ENCODE measurements around the gene TBC1D10A.

TBC1D10A gene, protein sequence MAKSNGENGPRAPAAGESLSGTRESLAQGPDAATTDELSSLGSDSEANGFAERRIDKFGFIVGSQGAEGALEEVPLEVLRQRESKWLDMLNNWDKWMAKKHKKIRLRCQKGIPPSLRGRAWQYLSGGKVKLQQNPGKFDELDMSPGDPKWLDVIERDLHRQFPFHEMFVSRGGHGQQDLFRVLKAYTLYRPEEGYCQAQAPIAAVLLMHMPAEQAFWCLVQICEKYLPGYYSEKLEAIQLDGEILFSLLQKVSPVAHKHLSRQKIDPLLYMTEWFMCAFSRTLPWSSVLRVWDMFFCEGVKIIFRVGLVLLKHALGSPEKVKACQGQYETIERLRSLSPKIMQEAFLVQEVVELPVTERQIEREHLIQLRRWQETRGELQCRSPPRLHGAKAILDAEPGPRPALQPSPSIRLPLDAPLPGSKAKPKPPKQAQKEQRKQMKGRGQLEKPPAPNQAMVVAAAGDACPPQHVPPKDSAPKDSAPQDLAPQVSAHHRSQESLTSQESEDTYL

DNA sequence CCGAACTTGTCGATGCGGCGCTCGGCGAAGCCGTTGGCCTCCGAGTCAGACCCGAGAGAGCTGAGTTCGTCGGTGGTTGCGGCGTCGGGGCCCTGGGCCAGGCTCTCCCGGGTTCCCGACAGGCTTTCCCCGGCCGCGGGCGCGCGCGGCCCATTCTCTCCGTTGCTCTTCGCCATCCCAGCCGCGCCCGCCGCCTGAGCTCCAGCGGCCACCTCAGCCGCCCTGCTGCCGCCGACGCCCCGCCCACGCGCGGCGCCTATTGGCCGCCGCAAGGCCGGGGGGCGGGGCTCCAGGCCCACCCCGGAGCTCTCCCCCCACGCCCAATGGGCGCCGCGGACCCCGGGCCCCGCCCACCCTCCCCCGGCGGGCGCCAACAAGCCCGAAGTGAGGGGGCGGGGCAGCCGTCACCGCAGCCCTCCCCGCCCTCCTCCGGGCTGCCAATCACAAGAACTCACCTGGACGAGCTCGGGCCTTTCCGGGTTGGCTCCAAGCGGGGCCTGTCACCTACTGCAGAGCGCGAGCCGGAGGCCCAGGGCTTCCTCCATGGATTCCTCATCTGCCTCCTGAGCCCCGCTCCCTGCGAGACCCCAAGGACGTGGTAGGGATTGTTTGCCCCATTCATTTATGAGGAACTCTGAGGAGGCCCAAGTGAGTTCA is at the start of gene TBC1D10A:
Gene TBC1D10A, minus strand, starts transcription at position 236 of the 657 bp plus-strand sequence. Its CDS starts 60 bp downstream, at position 176.
- DNase-seq, result peak; percentile 86 to 89

DNA sequence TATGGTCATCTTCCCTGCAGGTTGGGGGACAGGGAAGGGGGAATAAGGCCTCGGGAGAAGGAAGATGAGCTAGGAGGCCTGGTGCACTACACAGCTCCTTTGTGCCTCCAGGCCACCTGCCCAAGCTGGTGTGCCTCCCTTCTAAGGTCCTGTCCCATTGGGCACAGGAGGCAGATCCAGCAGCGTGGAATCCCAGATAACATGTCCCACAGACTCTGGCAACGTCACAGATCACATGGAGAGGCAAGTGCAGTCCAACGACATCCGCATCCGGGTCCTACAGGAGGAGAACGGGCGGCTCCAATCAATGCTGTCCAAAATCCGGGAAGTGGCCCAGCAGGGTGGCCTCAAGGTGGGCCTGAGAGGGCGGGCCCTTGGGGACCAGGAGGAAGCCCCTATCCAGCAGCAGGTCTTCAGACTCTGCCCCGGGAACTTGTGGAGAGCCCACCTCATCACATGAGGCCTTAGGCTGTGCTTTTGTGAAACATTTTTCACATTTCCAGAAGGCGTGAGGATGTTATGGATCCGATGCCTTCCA is 48.6 kb upstream of the TBC1D10A start:
- no peak for DNase-seq

DNA sequence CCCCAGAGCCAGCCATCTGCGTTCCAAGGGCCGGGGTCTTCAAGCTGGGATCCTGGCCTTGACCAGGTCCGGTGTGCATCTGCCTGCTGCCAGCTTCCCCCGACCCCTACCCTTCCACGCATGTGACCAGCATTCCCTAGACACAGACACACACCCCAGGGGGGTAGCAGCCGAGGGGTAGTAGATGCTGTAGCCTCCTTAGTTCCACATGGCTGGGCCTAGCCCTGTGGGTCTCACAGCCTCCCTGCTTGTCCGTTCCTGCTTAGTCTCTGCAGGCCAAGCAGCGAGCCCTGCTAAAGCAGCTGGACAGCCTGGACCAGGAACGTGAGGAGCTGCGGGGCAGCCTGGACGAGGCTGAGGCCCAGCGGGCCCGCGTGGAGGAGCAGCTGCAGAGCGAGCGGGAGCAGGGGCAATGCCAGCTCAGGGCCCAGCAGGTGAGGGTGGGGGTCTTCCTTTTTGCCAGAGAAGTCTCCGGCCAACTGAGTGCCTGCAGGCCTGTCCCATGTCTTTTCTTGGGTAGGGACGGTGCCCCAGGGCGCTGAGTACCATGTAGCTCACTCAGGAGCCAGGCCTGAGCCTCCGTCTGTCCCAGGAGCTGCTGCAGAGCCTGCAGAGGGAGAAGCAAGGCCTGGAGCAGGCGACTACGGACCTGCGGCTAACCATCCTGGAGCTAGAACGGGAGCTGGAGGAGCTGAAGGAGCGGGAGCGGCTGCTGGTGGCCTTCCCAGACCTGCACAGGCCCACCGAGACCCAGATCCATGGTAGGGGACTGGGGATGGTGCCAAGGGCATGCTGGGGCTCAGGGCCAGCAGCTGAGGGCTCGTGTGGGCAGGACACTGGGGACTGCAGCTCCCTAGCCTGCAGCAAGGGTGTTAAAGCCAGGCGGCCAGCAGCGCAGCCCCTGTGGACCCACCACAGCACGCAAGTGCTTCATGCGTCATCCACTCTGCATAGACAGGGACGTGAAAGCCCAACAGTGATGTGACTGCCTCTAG is 46.9 kb upstream of the TBC1D10A start:
- DNase-seq, result no peak

DNA sequence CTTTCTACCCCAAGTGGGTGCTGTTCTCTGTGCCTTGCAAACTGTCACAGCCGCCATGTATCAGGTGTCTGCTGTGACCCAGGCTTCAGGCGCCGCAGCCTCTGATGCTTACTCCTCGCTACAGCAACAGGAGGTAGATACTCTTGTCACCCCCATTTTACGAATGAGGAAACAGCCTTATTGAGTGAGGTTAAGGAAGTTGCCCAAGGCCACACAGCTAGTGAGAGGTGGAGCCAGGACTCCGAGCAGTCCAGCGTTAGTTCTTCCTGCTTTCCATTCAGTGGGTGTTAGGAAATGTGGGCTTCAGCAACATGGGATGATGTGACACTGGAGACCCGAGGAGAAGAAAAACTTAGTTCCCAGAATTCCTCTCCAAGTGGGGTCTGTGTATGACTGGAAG is 46.2 kb upstream of the TBC1D10A start:
- DNase-seq, result no peak

DNA sequence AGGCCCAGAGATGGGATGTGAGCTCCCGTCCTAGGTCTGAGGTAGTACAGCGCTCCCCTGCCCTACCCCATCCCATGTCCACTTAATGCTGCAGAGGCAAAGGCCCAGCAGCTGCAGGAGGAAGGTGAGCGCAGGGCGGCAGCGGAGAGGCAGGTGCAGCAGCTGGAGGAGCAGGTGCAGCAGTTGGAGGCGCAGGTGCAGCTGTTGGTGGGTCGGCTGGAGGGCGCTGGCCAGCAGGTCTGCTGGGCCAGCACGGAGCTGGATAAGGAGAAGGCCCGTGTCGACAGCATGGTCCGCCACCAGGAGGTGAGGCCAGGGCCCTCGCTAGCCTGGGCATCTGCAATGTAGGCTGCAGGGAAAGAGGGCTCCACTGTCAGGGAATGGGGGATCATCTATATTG is 45.2 kb upstream of the TBC1D10A start:
- no peak for DNase-seq

DNA sequence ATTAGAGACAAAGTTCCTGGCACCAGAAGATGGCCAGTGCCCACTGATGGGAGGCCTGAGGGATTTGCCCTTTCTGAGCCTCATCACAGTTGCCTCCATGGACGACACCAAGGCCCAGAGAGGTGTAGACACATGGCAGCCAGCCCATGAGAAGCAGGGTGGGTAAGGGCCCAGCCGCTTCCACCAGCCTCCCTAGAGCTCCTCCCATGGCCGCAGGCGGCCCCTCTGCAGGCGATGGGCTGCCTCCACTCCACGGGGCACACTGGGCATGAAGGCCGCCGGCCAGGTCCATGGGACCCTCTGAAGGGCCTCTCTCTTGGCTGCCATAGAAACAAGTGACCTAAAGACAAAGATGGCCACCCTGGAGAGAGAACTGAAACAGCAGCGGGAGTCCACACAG is 44.6 kb upstream of the TBC1D10A start:
- no peak for DNase-seq

DNA sequence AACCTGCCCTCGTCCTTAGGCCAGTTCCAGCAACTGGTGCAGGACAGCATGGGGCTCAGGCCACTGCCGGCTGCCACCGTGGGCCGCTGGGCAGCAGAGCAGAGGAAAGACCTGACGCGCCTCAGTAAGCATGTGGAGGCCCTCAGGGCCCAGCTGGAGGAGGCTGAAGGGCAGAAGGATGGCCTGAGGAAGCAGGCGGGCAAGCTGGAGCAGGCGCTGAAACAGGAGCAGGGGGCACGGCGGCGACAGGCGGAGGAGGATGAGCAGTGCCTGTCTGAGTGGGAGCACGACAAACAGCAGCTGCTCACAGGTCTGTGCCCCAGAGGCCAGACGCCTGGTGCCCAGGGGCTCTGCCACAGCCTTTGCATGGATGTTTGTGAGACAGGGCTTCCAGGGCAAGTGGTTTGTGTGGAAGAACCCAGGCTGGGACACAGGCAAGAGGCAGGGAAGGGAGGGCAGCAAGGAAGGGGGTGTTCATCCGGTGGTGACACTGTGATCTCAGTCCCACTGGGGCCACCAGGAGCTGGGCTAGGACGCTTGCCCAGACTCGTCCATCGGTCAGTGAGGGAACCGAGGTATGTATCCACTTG is 44.0 kb upstream of the TBC1D10A start:
- no peak for DNase-seq

DNA sequence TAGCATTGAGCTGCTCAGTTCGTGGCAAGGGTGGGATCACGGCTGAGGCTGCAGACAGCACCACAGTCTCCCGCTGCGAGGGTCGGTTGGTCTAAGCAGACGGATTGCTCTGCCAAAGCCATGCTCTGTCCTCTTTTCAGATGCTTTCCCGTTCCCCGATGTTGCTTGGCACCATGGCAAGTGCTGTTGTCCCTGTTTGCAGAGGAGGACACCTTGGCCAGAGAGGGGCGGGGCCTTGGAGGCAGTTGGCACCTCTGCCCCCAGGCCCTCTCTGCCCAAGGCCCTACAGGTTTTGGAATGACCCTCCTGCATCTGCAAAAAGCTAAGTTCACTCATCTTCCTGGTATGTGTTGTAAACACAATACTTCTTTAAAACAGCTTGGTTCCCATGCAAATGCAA is 41.7 kb upstream of the TBC1D10A start:
- DNase-seq, result no peak

DNA sequence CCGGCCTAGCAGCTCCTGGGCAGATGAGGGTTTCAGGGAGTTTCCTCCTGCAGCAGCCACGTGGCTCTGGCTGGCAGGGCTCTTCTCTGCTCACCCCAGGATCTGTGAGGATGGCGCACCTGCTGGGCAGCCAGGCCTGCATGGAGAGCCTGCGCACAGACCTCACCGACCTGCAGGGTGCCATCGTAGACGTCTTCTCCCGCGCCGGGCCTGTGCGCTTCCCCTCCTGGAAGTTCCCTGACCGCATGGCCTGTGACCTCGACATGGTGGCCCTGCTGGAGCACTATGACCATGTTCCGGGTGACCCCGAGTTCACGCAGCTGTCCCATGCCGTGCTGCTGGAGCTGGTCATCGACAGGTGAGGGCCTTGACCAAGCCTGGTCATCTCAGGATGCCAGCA is 39.1 kb upstream of the TBC1D10A start:
- DNase-seq, result no peak

DNA sequence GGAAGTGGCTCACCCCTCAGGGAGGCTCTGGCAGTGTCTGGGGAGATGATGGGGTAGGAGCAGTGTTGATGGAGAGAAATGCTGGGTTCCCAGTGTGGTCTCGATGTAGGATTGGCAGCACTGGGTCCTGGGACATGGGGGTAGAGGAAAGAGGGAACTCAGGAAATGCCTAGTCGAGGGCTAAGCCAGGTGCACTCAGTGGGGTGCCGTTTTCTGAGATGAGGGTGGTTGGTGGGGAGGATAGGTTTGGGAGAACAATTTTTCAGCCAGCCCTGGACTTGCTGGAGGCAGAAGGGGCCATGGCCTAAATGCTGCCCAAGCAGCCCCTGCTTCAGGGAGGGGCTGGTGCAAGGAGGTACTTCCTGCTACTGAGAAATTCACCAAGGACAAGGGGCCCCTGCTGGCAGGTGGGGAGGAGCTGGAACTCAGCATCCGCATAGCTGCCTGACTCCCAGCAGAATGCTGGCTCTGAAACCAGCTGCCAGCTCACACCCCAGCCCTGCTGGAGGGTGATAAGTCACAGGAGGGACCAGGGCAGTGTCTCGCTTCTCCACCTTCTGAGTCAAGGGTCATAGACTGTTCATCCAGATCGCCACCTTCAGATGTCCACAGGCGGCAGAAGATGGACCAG is 36.0 kb upstream of the TBC1D10A start:
- peak in 1 of 2 experiments; percentile 25 for DNase-seq

DNA sequence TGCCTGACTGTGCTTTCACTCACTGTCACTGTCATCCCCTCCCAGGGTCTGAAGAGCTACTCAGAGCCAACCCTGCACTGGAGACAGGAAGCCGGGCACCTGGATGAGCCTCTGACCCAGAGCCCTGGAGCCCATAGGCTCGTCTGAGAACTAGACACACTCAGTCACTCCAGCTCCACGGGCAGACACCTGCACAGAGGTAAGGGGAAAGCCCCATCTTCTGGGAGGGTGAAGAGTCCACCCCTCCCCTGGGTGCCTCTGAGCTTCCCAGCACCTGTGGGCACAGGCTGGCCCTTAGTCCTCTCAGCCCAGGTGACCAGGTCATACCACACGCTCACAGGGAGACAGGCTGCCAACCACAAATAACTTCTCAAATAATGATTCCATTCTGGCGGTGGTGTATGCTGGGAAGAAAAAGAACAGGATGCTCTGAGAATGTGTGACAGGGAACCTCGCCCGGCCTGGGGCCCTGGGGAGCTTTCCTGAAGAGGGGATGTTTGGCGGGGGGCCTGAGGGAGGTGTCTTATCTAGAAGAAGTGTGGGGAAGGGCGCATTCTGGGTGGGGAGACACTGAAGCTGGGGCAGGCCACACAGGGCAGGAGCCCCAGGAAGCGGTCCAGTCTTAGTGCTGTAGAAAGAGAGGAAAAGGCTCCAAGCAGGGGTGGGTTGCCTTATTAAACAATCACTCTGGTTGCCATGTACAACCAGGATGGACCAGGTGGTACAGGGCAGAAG is 35.3 kb upstream of the TBC1D10A start:
- no peak for DNase-seq

DNA sequence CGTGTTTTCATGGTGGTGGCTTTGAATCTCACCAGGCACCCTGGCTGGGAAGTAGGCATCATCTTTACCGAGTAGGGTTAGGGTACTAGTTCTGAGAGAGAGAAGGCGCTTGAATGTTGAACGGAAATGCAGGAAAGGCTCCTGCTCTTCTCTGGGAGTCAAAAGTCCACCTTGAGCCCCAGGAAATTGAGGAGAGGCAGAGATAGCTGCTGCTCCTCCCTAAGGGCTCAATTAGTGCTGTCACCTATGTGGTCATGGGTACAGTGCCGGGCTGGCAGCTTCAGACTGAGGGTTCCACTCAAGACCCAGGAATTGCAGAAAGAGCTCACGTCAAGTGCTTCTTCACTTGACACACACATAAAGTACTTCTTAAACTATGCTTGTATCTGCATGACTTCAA is 31.8 kb upstream of the TBC1D10A start:
- DNase-seq, result no peak

DNA sequence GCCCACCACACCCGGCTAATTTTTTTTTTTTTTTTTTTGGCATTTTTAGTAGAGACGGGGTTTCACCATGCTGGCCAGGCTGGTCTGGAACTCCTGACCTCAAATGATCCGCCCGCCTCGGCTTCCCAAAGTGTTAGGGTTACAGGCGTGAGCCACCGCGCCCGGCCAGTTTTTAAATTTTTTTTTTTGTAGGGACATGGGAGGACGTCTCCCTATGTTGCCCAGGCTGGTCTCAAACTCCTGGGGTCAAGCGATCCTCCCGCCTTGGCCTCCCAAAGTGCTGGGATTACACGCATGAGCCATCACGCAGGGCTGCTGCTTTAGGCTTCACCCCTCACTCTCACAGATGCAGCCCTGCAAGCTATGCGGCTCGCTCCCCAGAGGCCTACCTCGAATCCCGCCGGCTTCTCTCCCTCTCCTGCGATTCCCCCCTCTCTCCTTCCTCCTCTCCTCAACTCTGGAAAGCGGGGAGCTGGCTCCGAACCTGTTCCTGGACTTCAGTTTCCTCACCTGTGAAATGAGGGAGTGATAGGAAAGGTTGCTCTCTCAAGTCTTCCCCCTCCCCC is 31.0 kb upstream of the TBC1D10A start:
- DNase-seq, result no peak

DNA sequence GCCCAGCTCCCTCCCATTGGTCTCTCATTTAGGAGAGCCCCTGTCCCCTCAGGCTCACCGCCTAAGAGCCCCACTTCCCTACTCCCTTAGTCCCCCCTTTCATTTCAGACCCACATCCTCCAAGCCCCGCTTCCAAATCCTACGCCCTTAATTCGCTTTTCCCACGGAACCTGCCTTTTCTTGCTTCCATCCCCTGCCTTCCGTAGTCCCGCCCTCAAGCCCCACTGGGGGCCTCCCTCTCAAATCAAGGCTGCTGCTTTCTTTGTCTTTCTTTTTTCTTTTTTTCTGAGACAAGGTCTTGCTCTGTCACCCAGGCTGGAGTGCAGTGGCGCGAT is 30.5 kb upstream of the TBC1D10A start:
- DNase-seq, result no peak

DNA sequence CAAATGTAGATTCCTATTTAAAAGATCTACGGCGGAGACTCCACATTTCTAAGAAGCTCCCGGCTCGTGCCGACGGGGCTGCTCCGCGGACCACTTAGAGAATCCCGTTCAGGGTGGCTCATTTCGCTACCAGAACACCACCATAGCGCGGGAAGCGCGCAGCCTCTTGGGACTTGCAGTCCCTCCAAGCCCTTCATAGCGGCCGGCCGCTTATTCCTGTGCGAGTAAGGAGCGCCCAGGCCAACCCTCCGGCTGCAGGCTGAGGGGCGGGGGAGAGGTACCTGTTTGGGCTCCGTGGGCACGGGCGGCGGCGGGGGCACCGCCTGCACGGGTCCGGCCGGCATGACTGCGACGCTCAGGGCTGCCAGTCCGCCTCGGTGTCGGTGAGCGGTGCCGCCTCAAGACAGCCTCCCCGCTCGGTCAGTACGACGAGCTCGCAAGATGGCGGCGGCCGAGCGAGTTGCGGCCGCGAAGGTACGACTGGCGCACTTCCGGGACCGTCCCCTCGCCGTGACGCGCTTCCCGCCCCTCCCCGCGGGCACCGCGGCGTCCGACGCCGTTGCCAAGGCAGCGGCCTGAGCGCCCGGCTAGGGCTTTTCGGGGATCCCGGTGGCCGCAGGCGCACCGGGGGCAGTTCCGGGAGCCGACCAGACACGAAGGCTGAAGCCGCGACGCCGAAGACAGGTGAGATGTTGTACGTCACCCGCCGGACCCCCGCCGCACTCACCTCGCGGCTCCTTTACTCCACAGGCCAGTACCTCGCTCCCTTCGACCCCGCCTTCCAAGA is 29.9 kb upstream of the TBC1D10A start, which contains the start of the genes CCDC157 and SF3A1:
Gene CCDC157, plus strand, starts transcription at position 559 of the 787 bp plus-strand sequence. CDS start 8,994 bp downstream, outside the sequence.
Gene SF3A1, minus strand, starts transcription at position 446 of the 787 bp plus-strand sequence. Its CDS starts 102 bp downstream, at position 344.
- DNase-seq, result peak; percentile 63 to 82

DNA sequence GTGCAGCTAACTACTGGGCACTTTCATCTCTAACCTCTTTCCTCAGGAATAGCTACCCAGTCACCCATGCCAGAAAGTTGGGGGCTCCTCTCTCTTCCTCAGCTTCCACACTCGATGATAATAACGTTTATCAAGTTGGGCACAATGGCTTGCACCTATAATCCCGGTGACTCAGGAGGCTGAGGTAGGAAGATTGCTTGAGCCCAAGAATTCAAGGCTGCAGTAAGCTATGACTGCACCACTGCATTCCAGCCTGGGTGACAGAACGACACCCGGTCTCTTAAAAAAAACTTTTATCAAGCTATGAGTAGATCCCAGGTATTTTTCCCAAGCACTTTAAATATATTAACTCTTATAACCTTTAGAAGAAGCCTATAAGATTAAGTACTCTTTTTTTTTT is 27.9 kb upstream of the TBC1D10A start:
- no peak for DNase-seq

DNA sequence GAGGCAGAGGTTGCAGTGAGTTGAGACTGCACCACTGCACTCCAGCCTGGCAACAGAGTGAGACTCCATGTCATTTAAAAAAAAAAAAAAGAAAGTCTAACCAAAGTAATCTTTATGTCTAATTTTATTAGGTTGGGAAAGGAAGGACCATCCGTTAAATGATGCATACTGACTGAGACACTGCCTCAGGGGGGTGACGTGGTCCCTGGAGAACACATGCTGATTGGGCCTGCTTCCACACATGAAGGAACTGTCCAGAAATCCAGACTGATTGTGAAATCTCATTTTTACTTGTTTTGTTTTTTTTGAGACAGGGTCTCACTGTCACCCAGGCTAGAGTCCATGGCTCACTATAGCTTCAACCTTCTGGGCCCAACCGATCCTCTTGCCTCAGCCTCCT is 24.5 kb upstream of the TBC1D10A start:
- no peak for DNase-seq

DNA sequence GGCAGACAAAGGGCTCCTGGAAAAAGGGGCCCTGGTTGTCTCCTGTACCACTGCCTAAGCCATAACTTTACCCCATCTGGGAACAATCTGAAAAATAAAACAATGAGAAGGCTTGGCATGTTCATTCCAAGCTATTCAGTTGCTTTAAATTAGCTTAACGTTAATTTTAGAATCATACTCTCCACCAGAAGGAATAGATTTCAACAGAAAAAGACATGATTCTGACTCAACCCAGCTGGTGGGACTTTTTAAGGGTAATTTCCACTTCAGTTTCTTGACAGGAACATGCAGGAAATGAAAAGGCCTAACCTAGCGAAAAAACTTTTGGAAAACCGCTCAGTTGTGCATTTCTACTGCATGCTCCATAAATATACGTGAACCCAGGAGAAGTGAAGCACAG is 22.1 kb upstream of the TBC1D10A start:
- no peak for DNase-seq

DNA sequence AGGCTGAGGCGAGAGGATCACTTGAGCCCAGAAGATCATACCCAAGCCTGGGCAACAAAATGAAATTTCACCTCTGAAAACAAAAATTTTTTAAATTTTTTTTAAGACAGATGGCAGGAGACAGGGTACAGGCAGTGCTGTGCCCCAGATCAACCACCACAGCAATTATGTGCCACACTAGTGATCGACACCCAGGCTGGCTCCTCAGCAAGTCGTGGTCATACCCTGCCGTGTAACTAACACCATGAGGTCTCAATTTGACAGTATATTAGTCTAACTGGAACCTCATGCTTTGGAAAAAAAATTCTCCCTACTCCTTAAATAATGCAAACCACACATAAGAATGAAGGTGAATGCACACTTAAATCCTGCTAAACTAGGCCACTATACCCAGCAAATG is 21.7 kb upstream of the TBC1D10A start:
- DNase-seq, result no peak
